K562 (cell line): ENCODE measurements around the gene KIF25. TPM values are rescaled to one million over a fixed set of nuclear protein-coding genes. Genes with fewer than 3 reads are reported as not detected.

Experiments
- ATAC-seq: fragments of 200-7000 bp; cut with Tn5 transposase; 3 replicates; pipeline ENCODE4 v1.9.1; 2020; ENCODE audit warnings: moderate library complexity
- BruUV-seq: library from RNA; stranded (reverse); fragments of 400-500 nt; replicated peaks from 2 replicates; lab custom pipeline; 2021; lab: Mats Ljungman, UMichigan
- CTCF ChIA-PET: fragments of 300-600 bp; formaldehyde crosslinking; extraction: SDS; loops from one replicate; lab custom pipeline; 2021; ENCODE audit warnings: low intra/inter-chr PET ratio; lab: Yijun Ruan, JAX
- POLR2A ChIA-PET: fragments of 300-600, 350-650 bp; sonication (Branson Sonifier 250); formaldehyde crosslinking; extraction: SDS; loops from one replicate; lab custom pipeline; 2021; ENCODE audit warnings: antibody characterized with exemption, inconsistent platforms; lab: Yijun Ruan, JAX
- DNase-seq, 4 experiments: peaks; one replicate each; pipeline versions ENCODE4 v3.0.0 to v3.0.0-alpha.2; 2011 to 2018; ENCODE audit warnings: low spot score in 3 of 4, mixed read lengths in 3 of 4; ENCODE audit errors: extremely low read depth in 1 of 4
- FAIRE-seq: peaks from 2 replicates; lab custom pipeline; 2011; peaks lifted over from hg19 to GRCh38; lab: Jason Lieb, UNC
- H2AFZ ChIP-seq: 2 replicates; pipeline ENCODE4 v1.6.0; 2011; ENCODE audit warnings: low read depth, low read length, control low read depth, inconsistent platforms
- H3K27ac ChIP-seq: fragments of 200-600 bp; 3 replicates; pipeline ENCODE4 v1.8.0; 2011; ENCODE audit warnings: low read depth, mild to moderate bottlenecking, control low read depth, inconsistent platforms, low read length, moderate library complexity, mixed read lengths; ENCODE audit errors: extremely low read depth
- H3K27me3 ChIP-seq, 2 experiments: fragments of 300-600 bp in 1 of 2; 2 replicates in 1 of 2; 3 replicates in 1 of 2; pipeline versions ENCODE4 v1.6.0 to v1.8.0; 2011; ENCODE audit warnings: inconsistent platforms in 2 of 2, low read length in 2 of 2, mild to moderate bottlenecking in 1 of 2, mixed read lengths in 1 of 2, moderate library complexity in 1 of 2; ENCODE audit not compliant: control insufficient read depth in 2 of 2, insufficient read depth in 2 of 2
- H3K36me3 ChIP-seq: fragments of 300-600 bp; 3 replicates; pipeline ENCODE4 v1.8.0; 2011; ENCODE audit warnings: mild to moderate bottlenecking, low read length, inconsistent platforms; ENCODE audit not compliant: control insufficient read depth, insufficient read depth
- H3K4me1 ChIP-seq, 2 experiments: fragments of 200-600 bp in 1 of 2; replicated peaks in 1 of 2; 2 replicates in 1 of 2; 3 replicates in 1 of 2; pipeline versions ENCODE4 v1.5.1 to v1.8.0; 2011; ENCODE audit warnings: inconsistent platforms in 2 of 2, low read length in 2 of 2, mild to moderate bottlenecking in 1 of 2, mixed read lengths in 1 of 2, moderate library complexity in 1 of 2; ENCODE audit not compliant: control insufficient read depth in 2 of 2, insufficient read depth in 2 of 2
- H3K4me2 ChIP-seq: 2 replicates; pipeline ENCODE4 v1.6.1; 2011; ENCODE audit warnings: low read length, control low read depth, inconsistent platforms, mixed read lengths; ENCODE audit not compliant: insufficient read depth
- H3K4me3 ChIP-seq: fragments of 200-600 bp; sonication (generic), shearing (Covaris generic); 2 replicates; pipeline ENCODE4 v1.5.1; 2016; ENCODE audit warnings: control low read depth, inconsistent platforms
- H3K79me2 ChIP-seq: fragments of 200-600 bp; 3 replicates; pipeline ENCODE4 v1.8.0; 2011; ENCODE audit warnings: low read length, inconsistent platforms; ENCODE audit not compliant: control insufficient read depth, insufficient read depth
- H3K9ac ChIP-seq, 2 experiments: 2 replicates each; pipeline versions ENCODE4 v1.6.0 to v1.6.1; 2011; ENCODE audit warnings: low read depth in 2 of 2, low read length in 2 of 2, control low read depth in 1 of 2, inconsistent platforms in 1 of 2, mild to moderate bottlenecking in 1 of 2, mixed read lengths in 1 of 2; ENCODE audit not compliant: insufficient read depth in 1 of 2
- H3K9me1 ChIP-seq: one replicate; pipeline ENCODE4 v1.6.0; 2011; ENCODE audit warnings: inconsistent platforms, mild to moderate bottlenecking, low read length, moderate library complexity; ENCODE audit not compliant: control insufficient read depth, insufficient read depth
- H3K9me3 ChIP-seq: replicated peaks from 2 replicates; pipeline ENCODE4 v1.5.1; 2011; ENCODE audit warnings: low read depth, low read length, inconsistent platforms; ENCODE audit not compliant: control insufficient read depth, insufficient read depth
- H4K20me1 ChIP-seq: replicated peaks from 2 replicates; pipeline ENCODE4 v1.6.1; 2011; ENCODE audit warnings: low read length, inconsistent platforms, mixed read lengths; ENCODE audit not compliant: control insufficient read depth, insufficient read depth
- COPS2 ChIP-seq: fragments of 450-650 bp; conservative IDR thresholded peaks from 2 replicates; pipeline ENCODE4 v1.6.1; 2016; ENCODE audit warnings: mild to moderate bottlenecking, moderate library complexity
- NFRKB ChIP-seq: fragments of 450-650 bp; IDR thresholded peaks from 2 replicates; pipeline ENCODE4 v1.6.1; 2016; ENCODE audit warnings: low read depth
- NFYB ChIP-seq: IDR thresholded peaks from 2 replicates; pipeline ENCODE4 v1.6.1; 2011; ENCODE audit warnings: mild to moderate bottlenecking, moderate library complexity; ENCODE audit not compliant: insufficient read length; ENCODE audit errors: extremely low read depth
- RAD51 ChIP-seq: fragments of 450-650 bp; IDR thresholded peaks from 2 replicates; pipeline ENCODE4 v1.7.1; 2016; ENCODE audit warnings: low read depth, mild to moderate bottlenecking, borderline replicate concordance
- RFX1 ChIP-seq: fragments of 450-650 bp; IDR thresholded peaks from 2 replicates; pipeline ENCODE4 v1.6.1; 2016; ENCODE audit warnings: mild to moderate bottlenecking, moderate library complexity
- SMARCE1 ChIP-seq: fragments of 450-650 bp; IDR thresholded peaks from 2 replicates; pipeline ENCODE4 v1.7.1; 2016; ENCODE audit warnings: mild to moderate bottlenecking
- SMC3 ChIP-seq: conservative IDR thresholded peaks from 2 replicates; pipeline ENCODE4 v1.6.1; 2011; ENCODE audit warnings: low read depth, low read length, improper control_type of control experiment; ENCODE audit not compliant: insufficient read depth
- SP2 ChIP-seq: IDR thresholded peaks from 2 replicates; pipeline ENCODE4 v1.6.1; 2011; ENCODE audit warnings: mild to moderate bottlenecking, low read depth, low read length, moderate library complexity; ENCODE audit not compliant: poor library complexity, severe bottlenecking; ENCODE audit errors: extremely low read depth
- ZNF324 ChIP-seq: fragments of 250-450 bp; sonication (Bioruptor Pico); IDR thresholded peaks from 2 replicates; pipeline ENCODE4 v1.4.0; 2020; ENCODE audit warnings: mild to moderate bottlenecking
- ZNF696 ChIP-seq: fragments of 250-450 bp; sonication (Bioruptor Pico); conservative IDR thresholded peaks from 2 replicates; pipeline ENCODE4 v1.4.0; 2020; ENCODE audit warnings: mild to moderate bottlenecking, moderate library complexity
- WGBS: fragments of 100-300 bp; shearing (Covaris generic); methylation state at CpG from one replicate; pipeline ENCODE4 v1.1.6; 2016; ENCODE audit warnings: low coverage, mixed read lengths; ENCODE audit not compliant: insufficient coverage; ENCODE audit errors: missing lambda C conversion rate; 5-methylcytosine and 5-hydroxymethylcytosine counted together
- in situ Hi-C: fragments of 300-500 bp; cut with MboI; formaldehyde crosslinking; loops from 4 replicates; pipeline ENCODE4 v1.15.0; 2018; ENCODE audit warnings: inconsistent platforms, mixed read lengths
- intact Hi-C: fragments of 100-400 bp; cut with micrococcal nuclease; formaldehyde crosslinking; loops from 2 replicates; pipeline ENCODE4 v1.14.2; 2022
- polyA plus RNA-seq, 8 experiments: library from polyadenylated mRNA; depleted of rRNA in 4 of 8; stranded (reverse) in 5 of 8; unstranded in 3 of 8; fragments of >200 nt; fragmentation: Nextera tagmentation in 2 of 8; fragmentation: Illumina TruSeq in 1 of 8; extraction: Ambion mirVana in 2 of 8; extraction: Trizol in 1 of 8; gene quantifications; 2 replicates each; pipeline versions ENCODE4 v1.2.1 to v1.2.3, GENCODE V29; 2011 to 2014; ENCODE audit warnings: inconsistent platforms in 1 of 8, missing spikeins in 1 of 8
- total RNA-seq, 7 experiments: library from RNA; depleted of rRNA in 6 of 7; stranded (reverse); fragments of >200 nt in 6 of 7; fragmentation: Illumina TruSeq in 2 of 7; extraction: Trizol in 2 of 7; gene quantifications; 2 replicates each; pipeline versions ENCODE4 v1.2.1 to v1.2.3, GENCODE V29; 2011 to 2021; ENCODE audit warnings: low replicate concordance in 1 of 7
- TF ChIP-seq, protein P1 (sequence below): sonication (generic); formaldehyde crosslinking; IDR thresholded peaks from 2 replicates; pipeline ENCODE4 v1.8.0; 2022; ENCODE audit warnings: mild to moderate bottlenecking, missing genetic modification reagents
- TF ChIP-seq, protein P2 (sequence below), 2 experiments: fragments of 450-650 bp in 1 of 2; IDR thresholded peaks; 2 replicates each; pipeline ENCODE4 v1.6.1; 2011 to 2017; ENCODE audit warnings: low read depth in 2 of 2, antibody characterized with exemption in 1 of 2, borderline replicate concordance in 1 of 2, low read length in 1 of 2, mild to moderate bottlenecking in 1 of 2, mixed read lengths in 1 of 2; ENCODE audit not compliant: control insufficient read depth in 1 of 2
- TF ChIP-seq, protein P3 (sequence below): fragments of 250-450 bp; sonication (Bioruptor Pico); IDR thresholded peaks from 2 replicates; pipeline ENCODE4 v1.4.0; 2020; ENCODE audit warnings: mild to moderate bottlenecking

The KIF25 gene
- total and polyA plus RNA-seq, 9 of the 15 experiments (the other 6 are each of a cell fraction or from before 2014, with no cell fraction given) = 0.04 to 0.49 (median 0.23) TPM; not detected in 5

DNA sequence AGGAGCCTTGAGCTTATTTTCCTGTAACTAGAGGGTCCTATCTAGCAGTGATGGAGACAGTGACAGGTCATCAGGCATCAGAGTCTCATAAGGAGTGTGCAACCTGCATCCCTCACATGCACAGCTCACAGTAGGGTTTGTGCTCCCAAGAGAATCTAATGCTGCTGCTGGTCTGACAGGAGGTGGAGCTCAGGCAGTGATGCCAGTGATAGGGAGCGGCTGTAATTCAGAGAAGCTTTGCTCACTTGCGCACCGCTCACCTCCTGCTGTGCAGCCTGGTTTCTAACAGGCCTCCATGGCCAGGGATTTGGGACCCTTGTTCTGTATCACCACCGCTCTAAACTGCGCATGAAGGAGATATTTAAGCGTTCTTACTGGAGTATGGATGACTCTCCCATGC is 5.3 kb downstream of the KIF25 start:
- BruUV-seq = no TSS peak
- Histone ChIP-seq H3K9ac (no peak overlapping the region), H3K79me2 (no peaks in the 10 kb centered on the region), H3K4me3 (no peak overlapping the region), H3K4me1 (no peaks in the 10 kb centered on the region)
- CTCF ChIA-PET = no interaction called here
- no peak for TF ChIP-seq ZNF324 (CRISPR knock-in tag)
- TF ChIP-seq SP2 = no peak
- no peak for TF ChIP-seq NFYB
- TF ChIP-seq, protein P1, sequence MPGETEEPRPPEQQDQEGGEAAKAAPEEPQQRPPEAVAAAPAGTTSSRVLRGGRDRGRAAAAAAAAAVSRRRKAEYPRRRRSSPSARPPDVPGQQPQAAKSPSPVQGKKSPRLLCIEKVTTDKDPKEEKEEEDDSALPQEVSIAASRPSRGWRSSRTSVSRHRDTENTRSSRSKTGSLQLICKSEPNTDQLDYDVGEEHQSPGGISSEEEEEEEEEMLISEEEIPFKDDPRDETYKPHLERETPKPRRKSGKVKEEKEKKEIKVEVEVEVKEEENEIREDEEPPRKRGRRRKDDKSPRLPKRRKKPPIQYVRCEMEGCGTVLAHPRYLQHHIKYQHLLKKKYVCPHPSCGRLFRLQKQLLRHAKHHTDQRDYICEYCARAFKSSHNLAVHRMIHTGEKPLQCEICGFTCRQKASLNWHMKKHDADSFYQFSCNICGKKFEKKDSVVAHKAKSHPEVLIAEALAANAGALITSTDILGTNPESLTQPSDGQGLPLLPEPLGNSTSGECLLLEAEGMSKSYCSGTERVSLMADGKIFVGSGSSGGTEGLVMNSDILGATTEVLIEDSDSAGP (CRISPR knock-in tag) = no peak
- TF ChIP-seq SMARCE1 = no peak
- no peak for TF ChIP-seq SMC3
- TF ChIP-seq, protein P2, sequence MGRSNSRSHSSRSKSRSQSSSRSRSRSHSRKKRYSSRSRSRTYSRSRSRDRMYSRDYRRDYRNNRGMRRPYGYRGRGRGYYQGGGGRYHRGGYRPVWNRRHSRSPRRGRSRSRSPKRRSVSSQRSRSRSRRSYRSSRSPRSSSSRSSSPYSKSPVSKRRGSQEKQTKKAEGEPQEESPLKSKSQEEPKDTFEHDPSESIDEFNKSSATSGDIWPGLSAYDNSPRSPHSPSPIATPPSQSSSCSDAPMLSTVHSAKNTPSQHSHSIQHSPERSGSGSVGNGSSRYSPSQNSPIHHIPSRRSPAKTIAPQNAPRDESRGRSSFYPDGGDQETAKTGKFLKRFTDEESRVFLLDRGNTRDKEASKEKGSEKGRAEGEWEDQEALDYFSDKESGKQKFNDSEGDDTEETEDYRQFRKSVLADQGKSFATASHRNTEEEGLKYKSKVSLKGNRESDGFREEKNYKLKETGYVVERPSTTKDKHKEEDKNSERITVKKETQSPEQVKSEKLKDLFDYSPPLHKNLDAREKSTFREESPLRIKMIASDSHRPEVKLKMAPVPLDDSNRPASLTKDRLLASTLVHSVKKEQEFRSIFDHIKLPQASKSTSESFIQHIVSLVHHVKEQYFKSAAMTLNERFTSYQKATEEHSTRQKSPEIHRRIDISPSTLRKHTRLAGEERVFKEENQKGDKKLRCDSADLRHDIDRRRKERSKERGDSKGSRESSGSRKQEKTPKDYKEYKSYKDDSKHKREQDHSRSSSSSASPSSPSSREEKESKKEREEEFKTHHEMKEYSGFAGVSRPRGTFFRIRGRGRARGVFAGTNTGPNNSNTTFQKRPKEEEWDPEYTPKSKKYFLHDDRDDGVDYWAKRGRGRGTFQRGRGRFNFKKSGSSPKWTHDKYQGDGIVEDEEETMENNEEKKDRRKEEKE (IDR thresholded peaks at IDR 0.05; ENCODE audit: borderline replicate concordance in 1 of 2, control insufficient read depth in 1 of 2, low read depth in 2 of 2, low read length in 1 of 2) = no peak
- no peak for TF ChIP-seq RFX1
- no peak for TF ChIP-seq COPS2
- TF ChIP-seq ZNF696 (CRISPR knock-in tag) = no peak
- no peak for TF ChIP-seq RAD51
- TF ChIP-seq NFRKB = no peak
- TF ChIP-seq, protein P3, sequence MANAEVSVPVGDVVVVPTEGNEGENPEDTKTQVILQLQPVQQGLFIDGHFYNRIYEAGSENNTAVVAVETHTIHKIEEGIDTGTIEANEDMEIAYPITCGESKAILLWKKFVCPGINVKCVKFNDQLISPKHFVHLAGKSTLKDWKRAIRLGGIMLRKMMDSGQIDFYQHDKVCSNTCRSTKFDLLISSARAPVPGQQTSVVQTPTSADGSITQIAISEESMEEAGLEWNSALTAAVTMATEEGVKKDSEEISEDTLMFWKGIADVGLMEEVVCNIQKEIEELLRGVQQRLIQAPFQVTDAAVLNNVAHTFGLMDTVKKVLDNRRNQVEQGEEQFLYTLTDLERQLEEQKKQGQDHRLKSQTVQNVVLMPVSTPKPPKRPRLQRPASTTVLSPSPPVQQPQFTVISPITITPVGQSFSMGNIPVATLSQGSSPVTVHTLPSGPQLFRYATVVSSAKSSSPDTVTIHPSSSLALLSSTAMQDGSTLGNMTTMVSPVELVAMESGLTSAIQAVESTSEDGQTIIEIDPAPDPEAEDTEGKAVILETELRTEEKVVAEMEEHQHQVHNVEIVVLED (CRISPR knock-in tag) = no peak
- TF ChIP-seq, all 486 proteins: peak for 0
- peaks cover 3% of the 10 kb centered on the region; the same call in 1 of the 2 replicates for H4K20me1 ChIP-seq
- DNase-seq (no peak), FAIRE-seq (no peak), ATAC-seq (no peak)
- no peak overlapping the region for H3K27ac ChIP-seq
- intact Hi-C loops = no loop called here
- no peak overlapping the region for H2AFZ ChIP-seq
- H3K4me2 ChIP-seq = no peak overlapping the region
- WGBS = 31% methylated on average over 6 of the region's 6 CpGs
- POLR2A ChIA-PET = interaction anchor here (1.2 kb wide), 1 partner anchor 222 kb away, joined by 4 read pairs; no protein-coding TSS in a partner anchor
- H3K27me3 ChIP-seq = peaks cover 19 to 59% of the 10 kb centered on the region in 2 experiments; a peak in 4 of 5 replicates
- H3K36me3 ChIP-seq = no peaks in the 10 kb centered on the region
- H3K9me3 ChIP-seq = no peaks in the 10 kb centered on the region
- no peaks in the 10 kb centered on the region for H3K9me1 ChIP-seq
- in situ Hi-C loops = no loop called here
